Neutrophil (primary cell): ENCODE data around the gene MGRN1.

Experiments
- H3K27ac ChIP-seq: fragments of 200-600 bp; sonication (generic); 2 replicates; pipeline ENCODE4 v1.5.1; 2016; ENCODE audit warnings: mild to moderate bottlenecking, moderate library complexity
- H3K27me3 ChIP-seq: fragments of 200-600 bp; sonication (generic); 2 replicates; pipeline ENCODE4 v1.6.0; 2016; ENCODE audit warnings: mild to moderate bottlenecking
- H3K36me3 ChIP-seq: fragments of 200-600 bp; sonication (generic); 2 replicates; pipeline ENCODE4 v1.5.1; 2017
- H3K4me1 ChIP-seq, 2 experiments: fragments of 200-600 bp in 1 of 2; sonication (generic) in 1 of 2; 1 replicate in 1 of 2; 2 replicates in 1 of 2; pipeline versions ENCODE4 v1.5.1 to v1.6.1; 2013 to 2016; ENCODE audit warnings: low read depth in 1 of 2, low read length in 1 of 2, mild to moderate bottlenecking in 1 of 2, moderate library complexity in 1 of 2; ENCODE audit not compliant: control insufficient read depth in 1 of 2, insufficient read depth in 1 of 2
- H3K4me3 ChIP-seq, 2 experiments: fragments of 200-600 bp in 1 of 2; sonication (generic) in 1 of 2; 1 replicate in 1 of 2; 2 replicates in 1 of 2; pipeline ENCODE4 v1.5.1; 2013 to 2016; ENCODE audit warnings: low read depth in 1 of 2, low read length in 1 of 2, mild to moderate bottlenecking in 1 of 2, moderate library complexity in 1 of 2
- H3K9me3 ChIP-seq: fragments of 200-600 bp; sonication (generic); 2 replicates; pipeline ENCODE4 v1.5.1; 2016
- TF ChIP-seq, protein P1 (sequence below): fragments of 200-600 bp; sonication (generic); IDR thresholded peaks from 2 replicates; pipeline ENCODE4 v1.5.1; 2016; ENCODE audit warnings: antibody characterized with exemption

Gene MGRN1

DNA sequence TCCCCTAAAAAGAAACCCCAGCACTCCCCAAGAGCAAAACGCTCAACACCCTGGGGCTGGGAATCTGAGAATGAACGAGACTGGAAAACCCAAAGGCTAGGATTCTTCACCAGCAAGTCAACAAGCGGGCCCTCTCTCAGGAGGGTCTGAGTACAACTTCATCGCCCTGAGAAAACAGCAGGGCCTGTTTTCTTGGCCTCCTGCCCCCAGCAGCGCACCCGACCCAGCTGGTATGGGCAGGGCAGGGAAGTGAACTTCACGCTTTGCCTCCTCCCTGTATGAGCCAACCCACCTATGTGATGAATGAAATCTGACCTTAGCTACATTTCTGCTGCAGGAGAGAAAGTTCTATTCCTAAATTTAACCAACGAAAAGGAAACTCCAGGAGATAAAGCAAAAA is 79.9 kb downstream of the MGRN1 start:
- no peaks in the 10 kb centered on the region for H3K4me1 ChIP-seq
- TF ChIP-seq, protein P1, sequence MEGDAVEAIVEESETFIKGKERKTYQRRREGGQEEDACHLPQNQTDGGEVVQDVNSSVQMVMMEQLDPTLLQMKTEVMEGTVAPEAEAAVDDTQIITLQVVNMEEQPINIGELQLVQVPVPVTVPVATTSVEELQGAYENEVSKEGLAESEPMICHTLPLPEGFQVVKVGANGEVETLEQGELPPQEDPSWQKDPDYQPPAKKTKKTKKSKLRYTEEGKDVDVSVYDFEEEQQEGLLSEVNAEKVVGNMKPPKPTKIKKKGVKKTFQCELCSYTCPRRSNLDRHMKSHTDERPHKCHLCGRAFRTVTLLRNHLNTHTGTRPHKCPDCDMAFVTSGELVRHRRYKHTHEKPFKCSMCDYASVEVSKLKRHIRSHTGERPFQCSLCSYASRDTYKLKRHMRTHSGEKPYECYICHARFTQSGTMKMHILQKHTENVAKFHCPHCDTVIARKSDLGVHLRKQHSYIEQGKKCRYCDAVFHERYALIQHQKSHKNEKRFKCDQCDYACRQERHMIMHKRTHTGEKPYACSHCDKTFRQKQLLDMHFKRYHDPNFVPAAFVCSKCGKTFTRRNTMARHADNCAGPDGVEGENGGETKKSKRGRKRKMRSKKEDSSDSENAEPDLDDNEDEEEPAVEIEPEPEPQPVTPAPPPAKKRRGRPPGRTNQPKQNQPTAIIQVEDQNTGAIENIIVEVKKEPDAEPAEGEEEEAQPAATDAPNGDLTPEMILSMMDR, result no peak
- H3K27ac ChIP-seq, result no peak overlapping the region
- H3K4me3 ChIP-seq, result no peak overlapping the region
- no peaks in the 10 kb centered on the region for H3K27me3 ChIP-seq
- H3K36me3 ChIP-seq, result peaks cover 15% of the 10 kb centered on the region
- H3K9me3 ChIP-seq, result no peaks in the 10 kb centered on the region

DNA sequence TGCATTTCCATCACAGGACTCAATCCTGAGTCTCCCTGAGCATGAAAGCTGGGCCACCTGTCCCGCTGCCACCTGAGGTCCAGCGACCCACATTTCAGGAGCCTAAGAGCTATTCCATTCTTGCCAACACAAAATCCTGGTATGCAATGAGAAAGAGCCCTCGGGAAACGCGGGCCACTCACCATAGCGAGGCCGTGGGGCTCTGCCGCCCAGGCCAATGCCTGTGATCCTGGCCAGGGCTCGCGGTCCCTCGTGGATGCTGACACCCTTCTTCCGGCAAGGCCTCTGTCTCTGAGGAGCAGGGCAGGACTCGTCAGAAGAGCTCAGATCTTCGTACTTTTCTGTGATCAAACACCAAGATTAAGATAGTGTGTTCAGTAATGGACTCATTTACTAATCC is 80.3 kb downstream of the MGRN1 start:
- Histone ChIP-seq H3K36me3 (peaks cover 15% of the 10 kb centered on the region), H3K27ac (no peak overlapping the region), H3K27me3 (no peaks in the 10 kb centered on the region), H3K4me3 (no peak overlapping the region), H3K9me3 (no peaks in the 10 kb centered on the region), H3K4me1 (no peaks in the 10 kb centered on the region)
- TF ChIP-seq, protein P1, result no peak

- Histone ChIP-seq H3K4me3 (no peak overlapping the region), H3K9me3 (no peaks in the 10 kb centered on the region), H3K4me1 (no peaks in the 10 kb centered on the region), H3K27ac (no peak overlapping the region), H3K36me3 (peaks cover 3% of the 10 kb centered on the region), H3K27me3 (no peaks in the 10 kb centered on the region)
- TF ChIP-seq, protein P1, result no peak
These were observed 82.2 kb downstream of the MGRN1 start for GRCh38 chr16:4706871-4707270.

GRCh38 chr16:4709481-4709880 is 84.9 kb downstream of the MGRN1 start:
- Histone ChIP-seq H3K4me3 (no peak overlapping the region), H3K4me1 (no peaks in the 10 kb centered on the region), H3K36me3 (peaks cover 10% of the 10 kb centered on the region), H3K9me3 (no peaks in the 10 kb centered on the region), H3K27ac (no peak overlapping the region), H3K27me3 (no peaks in the 10 kb centered on the region)
- TF ChIP-seq, protein P1, result no peak

- no peak overlapping the region for H3K27ac ChIP-seq
- H3K36me3 ChIP-seq, result peaks cover 7% of the 10 kb centered on the region
- TF ChIP-seq, protein P1, result no peak
These were observed 89.3 kb downstream of the MGRN1 start for GRCh38 chr16:4713663-4714501.

More at GRCh38 chr16:4713663-4714501, 89.3 kb downstream of the MGRN1 start:
- Histone ChIP-seq H3K9me3 (no peaks in the 10 kb centered on the region), H3K27me3 (no peaks in the 10 kb centered on the region), H3K4me1 (no peaks in the 10 kb centered on the region), H3K4me3 (no peak overlapping the region)
